Esophagus muscularis mucosa (tissue), 4 donors: ENCODE results near the gene GDF9. TPM values are rescaled to one million over a fixed set of nuclear protein-coding genes. Genes with fewer than 3 reads are reported as not detected.
A peak's percentile ranks its signal among the peaks of the same experiment; 100 is the strongest.

Experiments used
- DNase-seq: peaks from one replicate; pipeline ENCODE4 v3.0.0-alpha.2; 2017; ENCODE audit errors: extremely low spot score
- H3K27ac ChIP-seq, 4 donors: fragments of 200-600 bp; sonication (generic); replicated peaks in 1 of 4; 1 replicate in 3 of 4; 2 replicates in 1 of 4; pipeline ENCODE4 v1.5.1; 2016 to 2019; ENCODE audit warnings: mild to moderate bottlenecking in 1 of 4
- H3K27me3 ChIP-seq, 4 donors: fragments of 200-600 bp; sonication (generic); one replicate each; pipeline versions ENCODE4 v1.5.1 to v1.6.0; 2016 to 2019
- H3K36me3 ChIP-seq, 4 donors: fragments of 200-600 bp; sonication (generic); one replicate each; pipeline ENCODE4 v1.5.1; 2016 to 2019
- H3K4me1 ChIP-seq, 4 donors: fragments of 200-600 bp; sonication (generic); one replicate each; pipeline ENCODE4 v1.5.1; 2016 to 2019
- H3K4me3 ChIP-seq, 4 donors: fragments of 200-600 bp; sonication (generic); 1 replicate in 2 of 4; 2 replicates in 2 of 4; pipeline ENCODE4 v1.5.1; 2016 to 2019; ENCODE audit warnings: mild to moderate bottlenecking in 4 of 4, moderate library complexity in 1 of 4
- H3K9me3 ChIP-seq, 4 donors: fragments of 200-600 bp; sonication (generic); 1 replicate in 3 of 4; 2 replicates in 1 of 4; pipeline ENCODE4 v1.5.1; 2016 to 2019
- EP300 ChIP-seq: sonication (generic); formaldehyde crosslinking; IDR thresholded peaks from one replicate; pipeline ENCODE4 v1.6.1; 2017; ENCODE audit warnings: antibody characterized with exemption
- POLR2A ChIP-seq: fragments of 450-650 bp; IDR thresholded peaks from one replicate; pipeline ENCODE4 v1.6.1; 2017; ENCODE audit warnings: antibody characterized with exemption, moderate library complexity, mild to moderate bottlenecking, low read depth
- POLR2AphosphoS5 ChIP-seq, 2 donors: sonication (generic); formaldehyde crosslinking; IDR thresholded peaks; one replicate each; pipeline ENCODE4 v1.6.1; 2017; ENCODE audit warnings: antibody characterized with exemption in 2 of 2
- WGBS: methylation state at CpG from one replicate; pipeline ENCODE4 v1.1.5; 2018; 5-methylcytosine and 5-hydroxymethylcytosine counted together
- intact Hi-C: fragments of 100-400 bp; cut with DNase I; formaldehyde crosslinking; loops from one replicate; pipeline ENCODE4 v1.15.1; 2023
- total RNA-seq, 4 donors: library from RNA; depleted of rRNA; stranded (reverse); fragments of >200 nt; gene quantifications; one replicate each; pipeline versions ENCODE4 v1.1.0 to v1.2.1, GENCODE V29; 2016
- TF ChIP-seq, protein P1 (sequence below), 3 experiments: fragments of 200-600 bp in 2 of 3; fragments of 450-650 bp in 1 of 3; sonication (generic) in 2 of 3; IDR thresholded peaks; one replicate each; pipeline ENCODE4 v1.5.1; 2017 to 2019; ENCODE audit warnings: antibody characterized with exemption in 3 of 3, mild to moderate bottlenecking in 2 of 3, moderate library complexity in 1 of 3

The GDF9 gene
- total RNA-seq, 4 donors from 2014 or later = under 0.01 to 1.4 (median 0.23) TPM; not detected in 1

DNA sequence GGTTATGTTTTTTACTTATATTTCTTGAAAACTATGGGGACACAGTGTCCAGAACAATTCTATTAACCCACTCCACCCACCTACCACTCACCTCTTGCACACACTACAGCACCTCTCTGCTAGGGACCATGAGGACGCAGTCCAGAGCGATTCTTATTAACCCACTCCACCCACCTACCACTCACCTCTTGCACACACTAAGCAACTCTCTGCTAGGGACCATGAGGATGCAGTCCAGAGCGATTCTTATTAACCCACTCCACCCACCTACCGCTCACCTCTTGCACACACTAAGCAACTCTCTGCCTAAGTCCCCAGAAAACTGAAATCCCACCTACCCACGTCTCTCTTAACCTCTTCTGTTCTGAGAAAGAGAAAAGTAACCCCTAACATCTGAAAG, 33.7 kb downstream of the GDF9 start:
- intact Hi-C loops = loop anchor here (5.0 kb wide), 2 partner anchors 35 to 50 kb away; partner anchors contain the start of genes GDF9 and UQCRQ

DNA sequence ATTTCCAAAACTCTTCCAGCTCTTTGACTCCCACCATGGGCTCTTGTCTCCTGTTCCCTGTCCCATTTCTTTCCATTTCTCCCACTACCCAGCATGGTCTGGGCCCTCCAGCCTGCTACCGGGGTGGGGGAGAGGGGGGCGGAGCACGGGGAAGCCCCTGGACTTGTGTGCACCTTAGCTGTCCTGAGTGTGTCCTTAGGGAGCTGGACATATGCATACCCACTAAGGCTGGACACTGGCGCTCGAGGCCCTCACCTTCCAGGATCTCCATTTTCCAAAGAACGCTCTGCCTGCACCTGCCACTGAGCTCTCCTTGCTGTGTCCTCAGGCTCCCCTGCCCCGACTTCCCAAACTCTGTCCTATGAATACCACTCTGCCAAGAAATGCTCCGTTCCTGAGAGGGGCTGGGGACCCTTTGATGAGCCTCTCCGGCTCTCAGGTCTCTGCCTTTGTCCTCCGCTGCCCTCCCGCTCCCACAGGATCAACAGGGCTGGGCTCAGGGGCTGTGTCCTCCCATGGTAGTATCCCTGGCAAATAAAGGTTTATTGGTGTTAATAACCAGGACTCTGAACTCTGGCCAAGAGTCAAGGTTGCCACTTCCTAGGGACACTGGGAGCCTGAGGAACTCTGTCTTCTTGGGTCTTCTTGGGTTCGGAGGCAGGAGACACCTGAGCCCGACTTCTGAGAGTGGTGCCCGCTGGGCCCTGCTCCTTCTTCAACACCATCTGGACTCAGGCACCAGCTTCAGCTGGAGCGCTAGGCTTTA, 35.0 kb downstream of the GDF9 start:
- H3K36me3 ChIP-seq = no peaks in the 10 kb centered on the region
- H3K9me3 ChIP-seq = no peaks in the 10 kb centered on the region
- intact Hi-C loops = loop anchor here (5.0 kb wide), 2 partner anchors 36 to 51 kb away; partner anchors contain the start of genes GDF9 and UQCRQ
- 85% methylated on average over 7 of the region's 15 CpGs for WGBS
- H3K27ac ChIP-seq = peak overlapping the region; percentile 79 to 90 (median 86)
- no peak for DNase-seq
- TF ChIP-seq EP300 = no peak
- TF ChIP-seq POLR2A = no peak
- TF ChIP-seq POLR2AphosphoS5 (IDR thresholded peaks at IDR 0.05) = no peak
- TF ChIP-seq, protein P1, sequence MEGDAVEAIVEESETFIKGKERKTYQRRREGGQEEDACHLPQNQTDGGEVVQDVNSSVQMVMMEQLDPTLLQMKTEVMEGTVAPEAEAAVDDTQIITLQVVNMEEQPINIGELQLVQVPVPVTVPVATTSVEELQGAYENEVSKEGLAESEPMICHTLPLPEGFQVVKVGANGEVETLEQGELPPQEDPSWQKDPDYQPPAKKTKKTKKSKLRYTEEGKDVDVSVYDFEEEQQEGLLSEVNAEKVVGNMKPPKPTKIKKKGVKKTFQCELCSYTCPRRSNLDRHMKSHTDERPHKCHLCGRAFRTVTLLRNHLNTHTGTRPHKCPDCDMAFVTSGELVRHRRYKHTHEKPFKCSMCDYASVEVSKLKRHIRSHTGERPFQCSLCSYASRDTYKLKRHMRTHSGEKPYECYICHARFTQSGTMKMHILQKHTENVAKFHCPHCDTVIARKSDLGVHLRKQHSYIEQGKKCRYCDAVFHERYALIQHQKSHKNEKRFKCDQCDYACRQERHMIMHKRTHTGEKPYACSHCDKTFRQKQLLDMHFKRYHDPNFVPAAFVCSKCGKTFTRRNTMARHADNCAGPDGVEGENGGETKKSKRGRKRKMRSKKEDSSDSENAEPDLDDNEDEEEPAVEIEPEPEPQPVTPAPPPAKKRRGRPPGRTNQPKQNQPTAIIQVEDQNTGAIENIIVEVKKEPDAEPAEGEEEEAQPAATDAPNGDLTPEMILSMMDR (IDR thresholded peaks at IDR 0.05) = no peak
- H3K4me3 ChIP-seq = peak overlapping the region; percentile 76 to 87 (median 82)
- peaks cover 0 to 2% (median 0%) of the 10 kb centered on the region in 4 donors for H3K27me3 ChIP-seq
- H3K4me1 ChIP-seq = peaks cover 9 to 37% (median 25%) of the 10 kb centered on the region in 4 donors

More for the DNA sequence above, 33.7 kb downstream of the GDF9 start:
- H3K27me3 ChIP-seq = no peaks in the 10 kb centered on the region
- H3K9me3 ChIP-seq = no peaks in the 10 kb centered on the region
- no peaks in the 10 kb centered on the region for H3K36me3 ChIP-seq
- H3K4me1 ChIP-seq = peaks cover 9 to 24% (median 20%) of the 10 kb centered on the region in 4 donors
- WGBS = 91% methylated on average over 5 of the region's 5 CpGs
- no peak overlapping the region for H3K27ac ChIP-seq
- TF ChIP-seq POLR2AphosphoS5 (IDR thresholded peaks at IDR 0.05) = no peak
- TF ChIP-seq POLR2A = no peak
- TF ChIP-seq EP300 = no peak
- TF ChIP-seq, protein P1 (IDR thresholded peaks at IDR 0.05) = no peak
- no peak for DNase-seq
- no peak overlapping the region for H3K4me3 ChIP-seq

DNA sequence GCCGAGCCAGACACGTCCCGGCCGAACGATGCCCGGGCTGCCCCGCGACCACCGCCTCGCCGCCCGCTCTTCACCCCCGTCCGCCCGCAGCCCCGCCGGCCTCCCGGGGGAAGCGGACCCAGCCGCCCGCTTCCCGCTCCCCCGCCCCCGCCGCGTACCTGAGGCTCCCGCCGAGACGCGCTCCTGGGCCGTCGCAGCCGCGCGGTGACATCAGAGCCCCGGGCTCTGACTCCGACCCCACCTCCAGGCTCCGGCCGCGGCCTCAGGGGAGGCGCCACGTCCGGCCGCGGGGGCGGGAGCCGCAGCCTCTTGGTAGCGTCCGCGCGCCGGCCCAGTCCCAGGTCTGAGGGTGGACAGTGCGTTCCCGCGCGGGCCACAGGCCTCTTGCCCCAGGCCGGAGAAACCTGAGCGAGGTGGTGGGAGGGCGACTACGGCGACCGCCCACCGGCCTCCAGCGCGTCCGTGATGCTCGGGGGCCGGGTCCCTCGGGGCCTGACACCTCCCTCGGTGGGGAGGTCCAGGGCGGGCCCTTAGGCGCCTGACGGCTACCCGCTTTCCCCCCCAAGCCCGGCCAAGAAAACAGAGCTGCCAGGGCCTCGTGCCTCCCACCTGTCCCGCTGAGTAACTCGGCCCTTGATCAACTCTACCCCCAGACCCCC, 35.7 kb downstream of the GDF9 start, which contains the start of gene SHROOM1:
SHROOM1 (minus strand) TSS at position 212 of the 659 bp plus-strand sequence. CDS start 4,507 bp downstream, outside the sequence.
- intact Hi-C loops = loop anchor here (5.0 kb wide), 2 partner anchors 37 to 52 kb away; partner anchors contain the start of genes GDF9 and UQCRQ
- Histone ChIP-seq H3K4me3 (peak within 1 kb of the TSS; percentile 76 to 87 (median 82)), H3K36me3 (peaks cover 0 to 3% (median 1%) of the 10 kb centered on the region in 4 donors), H3K9me3 (no peaks in the 10 kb centered on the region), H3K27me3 (peaks cover 0 to 9% (median 0%) of the 10 kb centered on the region in 4 donors), H3K27ac (peak within 1 kb of the TSS; percentile 79 to 90 (median 86)), H3K4me1 (peaks cover 9 to 44% (median 32%) of the 10 kb centered on the region in 4 donors)
- WGBS = 47% methylated on average over 3 of the region's 78 CpGs
- peak; percentile 54 to 60 for TF ChIP-seq POLR2AphosphoS5 (IDR thresholded peaks at IDR 0.05)
- no peak for TF ChIP-seq POLR2A
- no peak for DNase-seq

DNA sequence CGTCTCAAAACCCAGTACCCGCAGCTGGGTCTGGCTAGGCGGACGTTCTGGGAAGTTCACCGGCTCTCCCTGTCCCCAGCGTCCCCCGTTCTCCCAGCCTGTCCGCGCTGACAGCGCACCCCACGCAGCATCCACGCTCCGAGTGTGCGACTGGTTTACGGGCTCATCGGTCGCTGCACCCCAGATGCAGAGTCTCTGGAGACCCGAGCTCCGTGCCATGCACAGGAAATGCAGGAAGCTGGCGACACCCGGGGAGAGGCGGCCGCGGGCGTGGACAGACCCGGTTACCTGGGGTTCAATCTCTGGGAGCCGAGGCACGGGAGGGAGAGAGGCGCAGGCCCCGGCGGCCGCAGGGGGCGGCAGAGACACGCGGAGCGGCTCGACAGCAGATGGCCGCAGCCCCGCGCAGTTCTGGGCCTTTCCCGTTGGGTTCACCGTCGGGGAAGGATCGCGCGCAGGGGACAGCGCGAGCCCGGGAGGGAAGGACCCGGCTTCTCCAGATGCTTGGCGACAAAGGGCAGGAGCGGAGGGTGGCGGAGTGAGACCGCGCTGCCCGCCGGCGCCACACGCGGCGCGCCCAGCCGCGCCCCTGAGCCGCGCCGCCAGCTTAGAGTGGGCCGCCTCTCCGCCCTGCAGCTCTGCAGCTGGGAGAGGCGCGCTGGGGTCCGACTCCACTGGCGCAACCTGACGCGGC, 36.4 kb downstream of the GDF9 start:
- H3K9me3 ChIP-seq = no peaks in the 10 kb centered on the region
- 2% methylated on average over 32 of the region's 75 CpGs for WGBS
- peaks cover 0 to 8% (median 6%) of the 10 kb centered on the region in 4 donors for H3K36me3 ChIP-seq
- H3K4me1 ChIP-seq = peaks cover 9 to 49% (median 34%) of the 10 kb centered on the region in 4 donors
- DNase-seq = no peak
- H3K4me3 ChIP-seq = peak overlapping the region; percentile 76 to 87 (median 82)
- H3K27me3 ChIP-seq = peaks cover 0 to 15% (median 0%) of the 10 kb centered on the region in 4 donors
- intact Hi-C loops = loop anchor here (5.0 to 10.0 kb wide), 4 partner anchors 37 to 445 kb away; partner anchors contain the start of genes GDF9 and UQCRQ
- TF ChIP-seq, protein P1 (IDR thresholded peaks at IDR 0.05) = peak; percentile 70 to 99 (median 85)
- TF ChIP-seq POLR2A (no peak), EP300 (no peak), POLR2AphosphoS5 (IDR thresholded peaks at IDR 0.05) (peak; percentile 41)
- peak overlapping the region; percentile 79 to 90 (median 86) for H3K27ac ChIP-seq
